Activated T-helper 1 cell treated with Interleukin-2 at 50 U/mL for 16 hours (primary cell): ENCODE data around the gene XYLT1.

ENCODE experiments used
- DNase-seq: peaks from one replicate; pipeline ENCODE4 v3.0.0-alpha.2; 2020; ENCODE audit warnings: low read depth

Gene XYLT1

DNA sequence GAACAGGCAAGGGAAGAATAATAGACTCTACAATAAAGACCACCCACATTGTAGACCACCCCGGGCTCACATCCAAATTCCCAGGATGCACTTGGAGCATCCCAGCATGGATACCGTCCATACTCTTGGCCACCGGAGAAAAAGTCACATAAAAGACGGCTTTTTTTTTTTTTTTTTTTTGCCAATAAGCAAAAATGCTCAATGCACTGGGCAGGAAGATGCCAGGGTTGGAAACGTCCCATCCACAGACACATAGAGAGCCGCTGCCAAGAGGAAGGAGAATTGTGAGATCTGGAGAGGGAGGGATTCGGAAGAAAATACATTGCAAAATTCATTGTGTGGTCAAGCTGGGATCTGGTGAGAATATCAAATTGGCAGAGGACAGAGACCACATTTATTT is 286.7 kb downstream of the XYLT1 start:
- DNase-seq = no peak

DNA sequence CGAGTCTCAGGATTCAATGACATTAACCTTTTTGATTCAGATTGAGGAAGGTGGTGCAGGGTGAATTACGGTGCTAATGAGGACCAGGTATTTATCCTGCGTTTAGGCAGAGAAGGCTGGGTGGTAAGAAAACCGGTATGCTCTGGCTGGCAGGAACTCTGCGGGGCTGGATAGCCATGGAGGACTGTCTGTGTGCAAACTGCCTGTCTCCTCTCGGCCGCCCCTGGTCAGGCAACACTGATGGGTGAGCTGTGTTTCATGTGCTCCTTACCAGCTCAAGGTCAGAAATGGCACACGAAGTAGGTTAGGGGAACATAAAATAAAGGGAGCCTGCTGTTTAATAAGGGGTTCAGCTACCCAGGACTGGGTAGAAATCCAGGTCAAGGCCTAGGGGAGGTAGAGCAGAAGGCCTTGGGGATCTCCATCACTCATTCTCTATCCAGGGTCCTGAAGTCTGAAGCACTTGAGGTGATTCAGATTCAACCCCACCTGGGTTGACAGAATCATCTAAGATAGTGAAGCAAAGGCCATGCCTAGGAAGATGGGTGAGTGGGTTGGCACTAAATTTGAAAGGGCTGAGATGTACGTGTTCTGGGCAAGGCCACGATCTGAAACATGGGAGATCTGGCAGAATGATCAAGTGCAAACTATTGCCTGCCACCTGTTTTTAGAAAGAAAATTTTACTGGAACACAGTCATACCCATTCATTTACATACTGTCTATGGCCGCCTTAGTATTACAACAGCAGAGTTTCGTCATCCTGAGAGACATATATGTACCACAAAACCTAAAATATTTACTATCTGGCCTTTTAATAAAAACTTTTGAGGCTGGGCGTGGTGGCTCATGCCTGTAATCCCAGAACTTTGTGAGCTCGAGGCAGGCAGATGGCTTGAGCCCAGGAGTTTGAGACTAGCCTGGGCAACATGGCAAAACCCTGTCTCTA is 292.5 kb downstream of the XYLT1 start:
- no peak for DNase-seq

DNA sequence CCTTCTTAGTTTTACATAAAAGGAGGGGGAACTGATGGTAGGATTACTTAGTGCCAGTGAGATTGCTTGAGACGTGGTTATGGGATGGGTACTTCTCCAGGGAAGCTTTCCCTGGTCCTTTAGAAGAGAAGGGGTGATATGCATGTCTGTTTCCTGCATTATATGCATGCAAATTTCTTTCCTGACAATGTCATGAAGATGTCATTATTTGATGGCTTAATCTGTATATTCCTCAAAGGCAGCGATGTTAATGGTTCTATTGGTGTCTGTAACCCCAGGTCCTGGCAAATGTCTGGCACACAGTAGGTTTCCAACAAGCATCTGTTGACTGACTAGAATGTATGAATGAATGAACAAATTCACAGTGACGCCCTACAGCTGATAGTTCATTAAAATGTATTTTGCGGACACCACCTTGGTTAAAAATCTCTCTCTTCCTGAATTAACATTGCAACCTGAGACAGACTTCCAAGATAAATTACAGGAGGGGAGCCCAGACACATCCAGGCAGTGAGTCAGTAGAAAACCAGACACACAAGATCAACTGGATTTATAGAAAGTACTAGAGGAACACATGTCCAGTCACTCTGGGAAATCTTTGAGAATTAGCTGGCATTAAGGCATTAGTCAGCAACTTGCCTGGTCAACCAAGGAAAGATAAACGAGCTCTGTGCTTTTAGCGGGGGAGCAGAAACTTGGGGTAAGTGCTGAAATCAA is 293.4 kb downstream of the XYLT1 start:
- DNase-seq = no peak

DNA sequence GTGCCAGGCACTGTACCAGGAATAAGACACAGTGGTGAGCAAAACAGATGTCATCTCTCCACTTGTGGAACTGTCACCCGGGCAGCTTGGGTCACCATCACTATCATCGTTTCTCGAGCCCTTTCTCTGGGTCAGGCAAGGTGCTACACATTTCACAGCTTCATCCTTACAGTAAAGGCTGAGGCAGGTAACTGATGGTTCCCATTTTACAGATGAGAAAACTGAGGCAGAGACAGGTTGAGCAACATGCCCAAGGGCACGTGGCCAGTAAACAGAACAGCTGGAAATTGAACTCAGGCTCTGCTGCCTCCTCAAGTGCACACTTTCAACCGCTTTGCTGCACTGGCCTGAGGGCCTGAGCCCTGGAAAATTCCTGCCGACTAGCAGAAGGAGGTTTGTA is 294.6 kb downstream of the XYLT1 start:
- no peak for DNase-seq

DNA sequence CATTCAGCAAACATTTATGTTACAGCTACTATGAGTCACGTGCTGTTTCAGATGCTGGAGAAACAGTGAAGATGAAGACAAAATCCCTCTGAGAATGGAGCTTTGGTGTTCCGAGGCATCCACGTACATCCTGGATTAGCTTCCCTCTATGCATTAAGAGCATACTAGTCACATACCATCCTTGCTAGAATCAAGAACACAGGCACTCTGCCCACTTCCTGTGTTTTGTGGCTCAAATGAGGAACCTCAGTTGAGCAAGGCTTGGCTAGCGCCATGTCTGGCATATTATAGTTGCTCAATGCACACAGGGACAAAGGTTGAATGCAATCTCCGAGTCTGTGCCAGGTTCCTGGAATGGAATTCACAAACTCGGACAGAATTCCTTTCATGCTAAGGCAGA is 297.5 kb downstream of the XYLT1 start:
- no peak for DNase-seq

DNA sequence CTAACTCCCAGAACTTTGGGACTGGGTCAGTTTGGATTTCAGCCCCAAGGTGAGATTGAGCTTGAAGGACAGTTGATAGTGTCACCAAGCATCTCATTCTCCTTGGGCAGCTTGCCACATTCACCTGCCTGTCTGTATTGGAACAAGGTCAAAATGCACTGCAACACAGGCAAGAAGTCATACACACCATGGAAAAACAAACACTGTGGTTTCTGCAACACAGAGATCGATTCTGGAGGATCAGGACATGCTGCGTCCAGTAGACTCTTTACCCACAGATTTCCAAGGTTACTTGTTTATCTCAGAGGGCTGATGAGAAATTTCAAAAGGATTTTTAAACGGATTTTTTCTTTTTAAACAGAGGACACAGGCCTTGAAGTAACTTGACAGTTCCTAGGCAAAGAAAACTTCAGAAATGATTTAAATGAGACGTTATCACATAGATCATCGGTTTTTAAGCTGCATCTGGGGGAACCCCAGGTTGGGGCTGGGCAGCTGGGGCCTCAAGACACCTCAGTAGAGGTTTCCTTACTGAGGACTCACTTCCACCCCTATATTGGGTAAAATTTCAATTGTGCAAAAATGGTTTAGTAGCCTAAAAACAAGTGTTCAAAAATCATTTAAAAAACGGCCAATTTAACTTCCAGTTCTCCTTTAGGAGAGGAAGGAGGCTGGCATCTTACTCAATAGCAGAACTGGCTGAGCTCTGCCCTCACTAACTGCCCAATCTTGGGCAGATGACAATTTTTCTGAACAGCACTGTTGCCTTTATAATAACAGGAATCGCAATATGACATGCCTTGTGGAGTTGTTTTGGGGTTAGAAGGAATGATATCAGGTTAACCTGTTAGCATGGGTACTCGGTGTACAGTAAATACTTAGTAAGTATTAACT is 299.3 kb downstream of the XYLT1 start:
- no peak for DNase-seq

DNA sequence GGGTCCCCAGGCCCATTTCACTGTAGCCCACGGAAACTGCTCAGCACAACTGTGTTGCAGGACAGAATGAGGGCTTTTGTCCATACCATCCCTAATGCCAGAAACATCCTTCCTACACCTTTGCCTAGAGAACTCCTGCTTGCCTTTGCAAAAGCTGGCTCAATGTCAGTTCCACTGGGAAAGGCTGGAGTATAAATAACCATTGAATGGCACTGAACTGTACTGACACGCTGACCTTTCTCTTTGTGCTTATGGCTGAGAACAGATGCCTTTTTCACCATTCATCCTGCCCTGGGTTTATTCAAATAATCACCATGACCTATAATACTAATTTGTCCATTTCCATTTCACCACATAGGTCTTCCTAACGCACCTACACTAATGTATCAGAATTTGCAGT is 300.3 kb downstream of the XYLT1 start:
- DNase-seq = no peak

DNA sequence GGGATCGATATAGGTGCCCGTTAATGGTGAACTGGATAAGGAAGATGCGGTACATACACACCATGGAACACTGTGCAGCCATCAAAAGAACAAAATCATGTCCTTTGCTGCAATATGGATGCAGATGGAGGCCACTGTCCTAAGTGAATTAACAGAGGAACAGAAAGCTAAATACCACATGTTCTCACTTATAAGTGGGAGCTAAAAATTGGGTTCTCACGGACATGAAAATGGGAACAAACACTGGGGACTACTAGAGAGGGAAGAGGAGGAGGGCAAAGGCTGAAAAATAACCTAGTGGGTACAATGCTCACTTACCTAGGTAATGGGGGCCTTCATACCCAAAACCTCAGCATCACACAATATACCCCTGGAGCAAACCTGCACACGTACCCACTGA is 302.6 kb downstream of the XYLT1 start:
- DNase-seq = no peak

DNA sequence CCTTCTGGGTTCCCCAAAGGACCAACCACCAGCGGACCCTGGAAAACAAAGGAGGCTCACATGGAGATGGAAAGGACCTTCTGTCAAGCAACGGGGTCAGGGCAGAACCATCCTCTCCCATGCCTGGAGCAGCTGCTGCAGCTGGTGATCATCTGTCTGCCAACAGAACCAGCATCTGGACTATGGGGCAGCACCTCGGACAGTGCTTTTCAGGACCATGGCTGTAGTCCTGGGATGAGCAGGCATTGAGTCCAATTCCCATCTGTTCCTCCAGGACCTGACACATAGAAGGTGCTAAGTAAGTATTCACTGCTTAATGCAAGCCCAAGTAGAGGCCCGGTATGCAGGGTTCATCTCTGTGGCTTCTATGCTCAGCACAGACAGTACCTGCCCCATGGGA is 304.7 kb downstream of the XYLT1 start:
- DNase-seq = no peak

DNA sequence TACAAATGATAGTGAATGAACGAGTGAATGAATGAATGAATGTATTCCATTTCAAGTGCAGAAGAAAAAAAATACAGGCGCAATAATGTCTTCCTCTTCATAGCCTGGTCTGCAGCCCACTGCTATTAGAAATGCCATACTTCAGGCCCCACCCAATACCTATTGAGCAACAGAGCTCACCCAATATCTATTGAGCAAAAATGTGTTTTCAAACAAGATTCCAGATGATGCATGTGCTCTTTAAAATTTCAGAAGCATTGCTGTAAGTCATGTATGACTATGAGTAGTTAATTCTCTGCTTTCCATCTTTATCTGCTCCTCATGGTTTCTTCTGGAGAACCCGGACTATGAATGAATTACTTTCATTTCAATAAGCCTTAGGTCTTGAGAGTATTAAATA is 308.2 kb downstream of the XYLT1 start:
- no peak for DNase-seq

DNA sequence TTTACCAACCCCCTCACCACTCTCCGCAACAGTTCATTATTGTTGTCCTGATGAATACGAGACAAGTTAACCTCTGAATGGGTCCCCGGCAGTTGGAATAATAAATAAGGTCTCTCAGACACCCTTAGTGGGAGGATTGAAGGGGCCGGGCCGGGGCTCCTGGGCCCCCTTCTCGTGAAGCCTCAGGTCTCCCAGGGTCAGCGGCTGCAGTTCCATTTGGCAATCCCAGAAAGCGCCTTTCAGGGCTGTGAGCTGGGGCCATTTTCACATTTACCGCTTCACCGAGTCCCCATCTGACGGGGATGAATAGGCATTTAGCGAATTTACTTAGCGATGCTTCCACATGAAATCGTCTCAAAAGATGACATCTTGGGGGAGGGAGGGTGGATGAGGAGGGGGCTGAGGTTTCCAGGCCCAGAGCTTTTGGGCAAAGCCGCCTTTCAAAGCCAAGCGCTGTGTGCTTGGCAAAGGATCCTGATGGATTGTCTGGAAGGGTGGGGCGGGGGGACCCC is 309.8 kb downstream of the XYLT1 start:
- DNase-seq = no peak

DNA sequence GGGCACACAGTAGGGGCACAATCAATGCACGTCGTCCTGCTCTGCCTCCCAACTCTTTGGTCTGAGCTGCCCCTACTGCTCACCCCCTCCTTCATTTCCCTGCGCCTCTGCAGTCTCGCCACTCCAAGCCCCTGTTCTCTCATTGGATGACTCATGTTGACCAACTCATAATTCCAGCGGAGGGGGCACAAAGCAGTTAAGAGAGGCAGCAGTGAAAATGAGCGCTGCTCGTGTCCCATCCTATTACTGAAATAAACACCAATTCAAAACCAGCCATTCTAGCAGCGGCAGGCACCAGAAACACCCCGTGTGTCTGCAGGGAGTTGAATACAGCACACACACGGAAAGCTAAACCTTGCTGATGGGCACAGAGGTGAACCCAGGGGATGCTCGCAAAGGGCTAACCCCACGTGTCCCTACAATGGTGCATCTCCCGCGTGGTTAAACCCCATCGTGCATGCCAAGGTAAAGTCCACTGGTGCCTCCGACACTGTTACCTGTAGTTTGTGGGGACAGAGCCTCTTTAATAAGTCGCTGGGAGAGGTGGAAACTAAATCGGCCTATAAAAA is 310.4 kb downstream of the XYLT1 start:
- DNase-seq = no peak

DNA sequence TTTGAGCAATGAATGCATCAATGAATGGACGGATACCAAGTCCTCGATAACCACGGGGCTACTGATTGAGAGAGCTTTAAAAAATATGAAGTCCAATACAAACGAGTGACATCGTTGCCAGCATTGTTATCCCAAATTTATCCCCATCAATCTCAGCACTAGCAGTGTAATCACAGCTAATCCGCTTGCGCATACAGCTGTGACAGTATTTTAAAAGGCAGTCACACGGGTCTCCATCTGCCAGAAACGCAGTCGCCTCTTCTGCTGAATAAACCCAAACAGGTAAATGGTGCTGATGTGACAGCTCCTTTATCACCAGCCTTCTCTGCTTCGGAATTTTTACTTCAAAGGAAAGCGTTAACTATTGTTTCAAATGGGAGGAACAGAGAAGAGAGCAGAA is 311.1 kb downstream of the XYLT1 start:
- no peak for DNase-seq

DNA sequence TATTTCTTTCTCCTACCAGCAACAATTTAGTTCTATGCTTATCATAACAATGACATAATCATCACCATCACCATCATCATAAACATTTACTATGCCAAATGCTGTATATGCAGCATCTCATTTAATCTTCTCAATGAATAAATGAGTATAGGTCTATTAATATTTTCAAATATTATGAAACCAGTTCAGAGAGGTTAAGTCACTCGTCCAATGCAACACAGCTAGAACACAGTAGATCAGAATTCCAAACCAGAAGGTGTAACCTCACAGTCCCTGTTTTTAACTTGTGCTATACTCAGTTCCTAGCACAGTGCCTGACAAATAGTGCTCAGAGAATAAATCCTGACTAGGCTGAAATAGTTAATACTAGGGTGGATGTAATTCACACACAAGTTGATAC is 314.8 kb downstream of the XYLT1 start:
- DNase-seq = no peak

DNA sequence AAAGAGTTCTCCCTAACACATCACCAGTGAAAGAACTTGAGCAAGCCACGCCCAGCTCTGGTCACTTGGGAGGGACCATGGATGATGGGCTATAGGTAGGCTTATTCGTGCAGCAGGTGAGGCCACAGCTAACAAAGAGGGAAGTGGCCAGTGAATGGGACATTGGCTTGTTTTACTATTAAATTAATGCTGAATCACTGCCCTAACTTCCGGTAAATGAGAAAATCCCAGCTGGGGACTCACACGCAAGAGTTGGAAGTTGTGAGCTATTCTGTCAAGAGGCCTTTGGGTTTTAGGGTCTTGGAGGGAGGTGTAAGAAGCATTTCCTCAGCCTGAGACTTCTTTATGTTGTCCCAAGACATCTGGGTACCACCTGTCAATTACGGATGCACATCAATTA is 315.3 kb downstream of the XYLT1 start:
- no peak for DNase-seq

DNA sequence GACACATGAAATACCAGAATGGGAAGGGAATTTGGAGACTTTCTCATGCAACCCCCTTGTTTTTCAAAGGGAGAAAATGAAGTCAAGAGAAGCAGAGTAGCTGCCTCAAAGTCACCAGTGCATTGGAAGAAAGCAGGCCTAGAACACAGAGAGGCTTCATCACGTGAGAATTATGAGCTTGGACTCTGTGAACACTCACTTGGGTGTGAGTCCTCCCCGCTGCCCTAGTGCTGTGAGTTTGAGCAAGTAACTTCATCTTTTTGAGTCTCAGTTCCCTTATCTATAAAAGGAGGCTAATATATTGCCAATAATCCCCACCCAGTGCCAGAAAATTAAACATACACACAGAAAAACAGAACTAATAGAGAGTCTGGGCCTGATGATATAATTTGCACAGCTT is 315.8 kb downstream of the XYLT1 start:
- DNase-seq = no peak

DNA sequence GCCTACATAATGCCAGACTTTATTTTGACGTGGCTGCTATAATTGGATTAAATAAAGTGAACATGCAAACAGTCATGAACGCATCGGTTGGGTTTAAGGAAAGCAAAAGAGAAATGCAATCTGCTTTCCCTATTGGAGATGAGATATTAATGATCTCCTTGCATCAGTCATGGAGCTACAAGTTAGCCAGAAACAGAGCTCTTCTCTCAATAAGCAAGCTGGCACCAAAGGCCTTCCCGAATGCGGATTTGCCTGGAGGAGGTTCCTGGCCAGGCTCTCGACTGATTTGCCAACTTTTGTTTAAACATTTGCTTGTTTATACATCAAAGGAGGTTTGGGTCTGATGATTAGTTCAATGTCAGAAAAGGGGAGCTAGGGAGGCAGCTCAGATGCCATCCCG is 318.4 kb downstream of the XYLT1 start:
- no peak for DNase-seq

DNA sequence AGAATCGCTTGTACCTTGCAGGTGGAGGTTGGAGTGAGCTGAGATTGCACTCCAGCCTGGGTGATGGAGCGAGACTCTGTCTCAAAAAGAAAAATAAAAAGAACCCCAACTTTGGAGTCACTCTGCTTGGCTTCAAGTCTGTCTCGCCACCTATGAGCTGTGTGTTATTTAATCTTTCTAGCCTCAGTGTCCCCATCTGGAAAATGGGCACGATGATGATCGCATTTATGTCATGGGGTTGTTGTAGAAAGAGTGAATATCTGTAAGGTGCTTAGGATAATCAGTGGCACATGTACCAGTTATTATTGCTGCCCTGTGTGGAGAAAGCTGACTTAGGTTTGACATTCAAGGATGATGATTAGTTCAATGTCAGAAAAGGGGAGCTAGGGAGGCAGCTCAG is 319.4 kb downstream of the XYLT1 start:
- no peak for DNase-seq

DNA sequence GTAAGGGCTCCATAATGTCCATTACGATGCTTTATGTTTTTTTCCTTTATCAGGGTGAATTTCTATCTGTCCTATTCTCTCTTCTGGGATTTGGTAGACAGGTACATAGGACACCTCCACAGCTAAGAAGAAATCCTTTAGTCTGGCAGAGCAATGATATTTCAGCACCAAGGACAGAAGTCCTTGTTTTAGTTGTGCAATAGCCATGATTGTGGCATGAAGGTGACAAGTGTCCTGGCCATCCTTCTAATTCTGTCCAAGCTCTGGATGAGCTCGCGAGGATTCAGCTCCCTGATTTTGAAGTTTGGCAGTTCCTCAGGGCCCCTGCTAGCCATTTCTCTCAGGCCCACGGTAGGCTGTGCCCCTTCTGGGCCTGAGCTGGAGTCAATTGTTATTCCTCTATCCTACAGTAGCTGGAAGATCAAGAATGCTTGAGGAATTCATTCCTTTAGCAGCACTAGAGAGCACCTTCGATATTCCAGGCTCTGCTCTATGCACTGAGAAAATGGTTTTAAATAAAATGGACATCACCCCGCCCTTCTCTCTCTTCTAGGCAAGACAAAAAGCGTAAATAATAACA is 320.8 kb downstream of the XYLT1 start:
- no peak for DNase-seq

DNA sequence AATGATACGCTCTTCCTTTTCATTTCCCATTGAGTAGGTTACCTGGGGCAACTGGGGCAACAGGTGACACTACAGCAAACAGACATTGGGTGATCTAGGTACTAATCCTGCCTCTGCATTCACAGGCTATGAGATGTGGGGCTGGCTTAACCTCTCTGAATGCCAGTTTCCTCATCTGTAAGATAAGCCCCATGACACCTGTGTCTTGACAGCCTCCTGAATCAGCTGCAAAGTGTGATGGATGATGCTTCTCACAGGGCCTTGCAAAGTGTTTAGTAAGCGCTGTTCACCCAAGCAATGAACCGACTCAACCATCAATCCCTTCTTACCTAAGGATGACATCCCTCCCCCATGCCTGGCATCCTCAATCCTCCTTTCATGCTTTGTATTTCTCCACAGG is 322.8 kb downstream of the XYLT1 start:
- no peak for DNase-seq

DNA sequence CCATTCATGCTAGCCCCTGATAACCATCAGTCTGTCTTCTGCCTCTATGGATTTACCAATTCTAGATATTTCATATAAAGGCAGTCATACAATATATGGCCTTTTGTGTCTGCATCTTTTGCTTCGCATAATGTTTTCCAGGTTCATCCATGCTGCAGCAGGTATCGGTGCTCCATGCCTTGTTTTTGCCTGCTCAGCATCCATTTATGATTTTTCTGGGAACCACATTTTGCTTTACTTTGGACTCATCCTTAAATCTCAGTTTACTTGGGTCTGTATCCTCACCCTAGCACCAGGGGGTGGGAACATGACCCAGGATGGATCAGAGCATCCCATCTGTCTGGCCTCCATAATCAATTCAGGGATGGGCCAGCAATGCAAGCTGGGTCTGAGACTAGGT is 325.7 kb downstream of the XYLT1 start:
- DNase-seq = no peak

DNA sequence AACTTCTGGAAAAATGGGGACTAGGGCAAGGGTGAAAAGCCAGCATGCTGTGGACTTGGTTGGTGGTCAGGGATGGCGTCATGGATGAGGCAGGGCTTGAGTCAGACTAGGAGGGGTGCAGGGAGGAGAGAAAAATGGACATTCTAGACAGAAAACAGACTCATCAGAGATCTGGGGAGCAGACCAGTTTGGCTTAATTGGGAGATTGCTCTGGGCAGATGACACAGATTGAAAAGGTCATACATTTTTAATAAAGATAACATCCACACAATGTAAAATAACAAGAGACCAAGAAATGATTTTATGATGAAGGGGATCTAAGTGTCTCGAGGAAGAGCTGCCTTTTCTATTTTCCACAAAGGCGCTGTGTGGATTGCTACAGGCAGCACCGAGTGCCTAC is 326.3 kb downstream of the XYLT1 start:
- no peak for DNase-seq
